Stomach (tissue), 9 donors: Measurements from ENCODE around the gene ARRB1. TPM values are rescaled to one million over a fixed set of nuclear protein-coding genes. Genes with fewer than 3 reads are reported as not detected.

ENCODE experiments used
- DNase-seq, 2 donors: peaks; one replicate each; pipeline versions ENCODE4 v3.0.0 to v3.0.0-alpha.2; 2013 to 2019
- H3K27ac ChIP-seq, 5 donors: fragments of 200-600 bp in 4 of 5; sonication (generic) in 4 of 5; one replicate each; pipeline ENCODE4 v1.5.1; 2013 to 2019; ENCODE audit warnings: mild to moderate bottlenecking in 1 of 5, moderate library complexity in 1 of 5
- H3K27me3 ChIP-seq, 3 donors: fragments of 200-600 bp; sonication (generic); one replicate each; pipeline ENCODE4 v1.5.1; 2017 to 2019; ENCODE audit warnings: mixed run types in 1 of 3
- H3K36me3 ChIP-seq, 4 donors: fragments of 200-600 bp; sonication (generic); 1 replicate in 3 of 4; 2 replicates in 1 of 4; pipeline ENCODE4 v1.5.1; 2016 to 2019
- H3K4me1 ChIP-seq, 4 donors: fragments of 200-600 bp; sonication (generic); one replicate each; pipeline ENCODE4 v1.5.1; 2016 to 2019
- H3K4me3 ChIP-seq, 4 donors: fragments of 200-600 bp; sonication (generic) in 3 of 4; one replicate each; pipeline ENCODE4 v1.5.1; 2016 to 2019; ENCODE audit warnings: mild to moderate bottlenecking in 1 of 4
- H3K9me3 ChIP-seq, 4 donors: fragments of 200-600 bp; sonication (generic); one replicate each; pipeline ENCODE4 v1.5.1; 2016 to 2019
- CTCF ChIP-seq, 7 experiments: fragments of 450-650 bp in 4 of 7; fragments of 200-600 bp in 3 of 7; sonication (generic) in 3 of 7; IDR thresholded peaks; one replicate each; pipeline ENCODE4 v1.5.1; 2016 to 2019; ENCODE audit warnings: antibody characterized with exemption in 7 of 7, control low read depth in 2 of 7, mild to moderate bottlenecking in 1 of 7
- EP300 ChIP-seq: sonication (generic); formaldehyde crosslinking; IDR thresholded peaks from one replicate; pipeline ENCODE4 v1.6.1; 2017; ENCODE audit warnings: antibody characterized with exemption
- POLR2A ChIP-seq, 4 donors: fragments of 450-650 bp; IDR thresholded peaks; one replicate each; pipeline ENCODE4 v1.6.1; 2016; ENCODE audit warnings: antibody characterized with exemption in 4 of 4, control low read depth in 2 of 4, mild to moderate bottlenecking in 1 of 4, moderate library complexity in 1 of 4
- POLR2AphosphoS5 ChIP-seq, 3 donors: sonication (generic); formaldehyde crosslinking; IDR thresholded peaks; one replicate each; pipeline ENCODE4 v1.6.1; 2016; ENCODE audit warnings: antibody characterized with exemption in 3 of 3
- WGBS, 5 donors: extraction: QIAGEN DNeasy Blood & Tissue Kit in 3 of 5; methylation state at CpG; one replicate each; pipeline versions ENCODE4 v1.1.5 to v1.1.7; 2013 to 2018; 5-methylcytosine and 5-hydroxymethylcytosine counted together
- intact Hi-C: fragments of 100-400 bp; cut with DNase I; formaldehyde crosslinking; loops from one replicate; pipeline ENCODE4 v1.15.1; 2023; ENCODE audit warnings: low total_unique reads
- polyA plus RNA-seq, 3 donors: library from polyadenylated mRNA; stranded (reverse); fragments of 200-250 nt; gene quantifications; one replicate each; pipeline ENCODE4 v1.2.3, GENCODE V29; 2013
- total RNA-seq, 5 donors: library from RNA; depleted of rRNA; stranded (reverse); fragments of >200 nt; gene quantifications; one replicate each; pipeline versions ENCODE4 v1.1.0 to v1.2.3, GENCODE V29; 2014 to 2016
- donor health status: healthy with polysubstance abuse.
- donor health status: Bipolar disorder and iron deficiency.
- donor health status: healthy.

Gene ARRB1
- total and polyA plus RNA-seq, 8 donors = 18.0 to 151 (median 48.4) TPM

- intact Hi-C loops = no loop called here
- H3K36me3 ChIP-seq = no peaks in the 10 kb centered on the region
- no peak overlapping the region for H3K27ac ChIP-seq
- no peak for TF ChIP-seq POLR2AphosphoS5 (IDR thresholded peaks at IDR 0.05)
- TF ChIP-seq POLR2A (IDR thresholded peaks at IDR 0.05) = no peak
- TF ChIP-seq EP300 = no peak
- peak in 1 of 7 experiments; percentile 43 for TF ChIP-seq CTCF (IDR thresholded peaks at IDR 0.05)
- 5 to 26% (median 7%) methylated on average over 12 to 72 of the region's 72 CpGs for WGBS, 5 donors
- no peaks in the 10 kb centered on the region for H3K9me3 ChIP-seq
- DNase-seq = peak in 1 of 2 donors; percentile 11
- peak overlapping the region; percentile 44 to 59 (median 50) for H3K4me3 ChIP-seq
- H3K27me3 ChIP-seq = peaks cover 0 to 66% (median 35%) of the 10 kb centered on the region in 3 donors
- H3K4me1 ChIP-seq = peaks cover 16 to 23% (median 19%) of the 10 kb centered on the region in 4 donors
These were observed 109.4 kb downstream of the ARRB1 start for GRCh38 chr11:75241906-75242644.

- H3K36me3 ChIP-seq = no peaks in the 10 kb centered on the region
- 0 to 1% (median 0%) methylated on average over 2 to 140 of the region's 140 CpGs; no CpG with 5 or more reads in 1 of the 5 donors for WGBS, 5 donors
- peaks cover 0 to 72% (median 35%) of the 10 kb centered on the region in 3 donors for H3K27me3 ChIP-seq
- peak; percentile 87 to 96 for DNase-seq
- peaks cover 16 to 23% (median 19%) of the 10 kb centered on the region in 4 donors for H3K4me1 ChIP-seq
- no peak overlapping the region for H3K27ac ChIP-seq
- H3K4me3 ChIP-seq = peak overlapping the region; percentile 44 to 59 (median 50)
- peak in 1 of 3 donors; percentile 31 for TF ChIP-seq POLR2AphosphoS5 (IDR thresholded peaks at IDR 0.05)
- TF ChIP-seq EP300 = no peak
- no peak for TF ChIP-seq POLR2A (IDR thresholded peaks at IDR 0.05)
- TF ChIP-seq CTCF (IDR thresholded peaks at IDR 0.05) = peak in 3 of 7 experiments; percentile 71 to 97 (median 93)
- intact Hi-C loops = no loop called here
- H3K9me3 ChIP-seq = no peaks in the 10 kb centered on the region
These were observed 110.2 kb downstream of the ARRB1 start for GRCh38 chr11:75241036-75241905.

DNA sequence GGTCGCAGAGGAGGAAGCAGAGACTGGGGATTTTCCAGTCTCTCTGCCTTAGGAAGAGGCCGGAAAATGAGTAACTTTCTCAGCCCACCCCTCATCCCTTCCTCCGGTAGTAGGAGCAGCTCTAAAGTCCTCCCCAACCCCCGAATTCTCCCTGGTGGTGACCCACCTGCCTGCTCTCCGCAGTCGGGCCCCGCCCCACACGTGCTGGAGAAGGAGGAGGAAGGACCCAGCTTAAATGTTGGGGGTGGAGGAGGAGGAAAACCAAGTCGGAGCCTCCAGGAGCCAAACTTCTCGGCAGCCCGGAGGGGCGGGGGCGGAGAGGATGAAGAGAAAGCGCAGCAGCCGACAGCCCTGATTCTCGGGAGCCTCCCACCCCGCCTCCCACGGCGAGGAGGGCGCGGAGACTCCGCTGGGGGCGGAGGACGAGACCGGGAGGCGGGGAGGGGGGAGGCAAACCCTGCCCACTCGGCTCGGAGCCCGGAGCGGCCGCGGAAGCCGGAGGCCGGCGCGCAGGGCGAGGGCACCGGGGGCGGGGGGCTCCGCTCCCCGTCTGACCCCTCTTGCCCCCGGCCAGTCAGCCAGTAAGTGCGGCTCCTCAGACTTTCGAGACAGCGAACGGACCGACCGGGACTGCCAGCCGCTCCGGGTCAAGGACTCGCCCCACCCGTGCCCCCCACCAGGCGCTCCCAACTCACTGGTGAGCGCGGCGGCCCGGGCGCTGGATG lies 111.0 kb downstream of the ARRB1 start, which contains the start of gene TPBGL:
Gene TPBGL (plus strand): TSS at position 464 of the 725 bp plus-strand sequence. CDS start 276 bp downstream, outside the sequence.
- intact Hi-C loops = no loop called here
- Histone ChIP-seq H3K4me3 (peak within 1 kb of the TSS; percentile 44 to 59 (median 50)), H3K27me3 (peaks cover 0 to 76% (median 35%) of the 10 kb centered on the region in 3 donors), H3K9me3 (no peaks in the 10 kb centered on the region), H3K36me3 (no peaks in the 10 kb centered on the region), H3K27ac (no peak within 1 kb of the TSS), H3K4me1 (peaks cover 16 to 23% (median 19%) of the 10 kb centered on the region in 4 donors)
- TF ChIP-seq EP300 = no peak
- no peak for TF ChIP-seq POLR2AphosphoS5 (IDR thresholded peaks at IDR 0.05)
- no peak for TF ChIP-seq CTCF (IDR thresholded peaks at IDR 0.05)
- TF ChIP-seq POLR2A (IDR thresholded peaks at IDR 0.05) = no peak
- DNase-seq = peak; percentile 23 to 75
- 2 to 5% (median 4%) methylated on average over 18 to 58 of the region's 58 CpGs for WGBS, 5 donors
